Astrocyte (in vitro differentiated cells and primary cell): ENCODE results near the gene GABPB1. TPM values are rescaled to one million over a fixed set of nuclear protein-coding genes. Genes with fewer than 3 reads are reported as not detected.

Experiments
- DNase-seq: peaks from one replicate; pipeline ENCODE4 v3.0.0-alpha.2; 2010; ENCODE audit warnings: low read depth
- FAIRE-seq: peaks from 2 replicates; lab custom pipeline; 2011; peaks lifted over from hg19 to GRCh38; lab: Jason Lieb, UNC
- H2AFZ ChIP-seq: 2 replicates; pipeline ENCODE4 v1.6.0; 2012; ENCODE audit warnings: low read depth, low read length, inconsistent platforms
- H3K27ac ChIP-seq: 2 replicates; pipeline ENCODE4 v1.5.1; 2011; ENCODE audit warnings: low read depth, low read length, inconsistent platforms
- H3K27me3 ChIP-seq: 2 replicates; pipeline ENCODE4 v1.6.0; 2011; ENCODE audit warnings: low read length, inconsistent platforms; ENCODE audit not compliant: insufficient read depth
- H3K36me3 ChIP-seq: 2 replicates; pipeline ENCODE4 v1.5.1; 2011; ENCODE audit warnings: low read length, inconsistent platforms; ENCODE audit not compliant: insufficient read depth
- H3K4me1 ChIP-seq: 2 replicates; pipeline ENCODE4 v1.5.1; 2011; ENCODE audit warnings: low read length, inconsistent platforms; ENCODE audit not compliant: insufficient read depth
- H3K4me2 ChIP-seq: 2 replicates; pipeline ENCODE4 v1.6.0; 2012; ENCODE audit warnings: low read length, inconsistent platforms
- H3K4me3 ChIP-seq: 2 replicates; pipeline ENCODE4 v1.5.1; 2011; ENCODE audit warnings: low read depth, mild to moderate bottlenecking, low read length, inconsistent platforms; ENCODE audit not compliant: insufficient read depth
- H3K79me2 ChIP-seq: 2 replicates; pipeline ENCODE4 v1.6.0; 2012; ENCODE audit warnings: mild to moderate bottlenecking, low read length, inconsistent platforms; ENCODE audit not compliant: insufficient read depth
- H3K9ac ChIP-seq: 2 replicates; pipeline ENCODE4 v1.6.0; 2012; ENCODE audit warnings: mild to moderate bottlenecking, low read length, inconsistent platforms
- H3K9me3 ChIP-seq: 2 replicates; pipeline ENCODE4 v1.5.1; 2012; ENCODE audit warnings: low read depth, mild to moderate bottlenecking, low read length, inconsistent platforms; ENCODE audit not compliant: insufficient read depth
- H4K20me1 ChIP-seq: 2 replicates; pipeline ENCODE4 v1.6.0; 2012; ENCODE audit warnings: low read length, inconsistent platforms; ENCODE audit not compliant: insufficient read depth
- H3K27ac Mint-ChIP-seq: one replicate; pipeline ENCODE4 v1.8.0; 2021; ENCODE audit warnings: mild to moderate bottlenecking, mixed read lengths; ENCODE audit not compliant: unreplicated experiment
- H3K27me3 Mint-ChIP-seq: one replicate; pipeline ENCODE4 v1.8.0; 2021; ENCODE audit warnings: low read depth, mixed read lengths; ENCODE audit not compliant: unreplicated experiment
- H3K36me3 Mint-ChIP-seq: one replicate; pipeline ENCODE4 v1.8.0; 2021; ENCODE audit warnings: low read depth, mixed read lengths; ENCODE audit not compliant: unreplicated experiment
- H3K4me1 Mint-ChIP-seq: one replicate; pipeline ENCODE4 v1.8.0; 2021; ENCODE audit warnings: low read depth, mixed read lengths; ENCODE audit not compliant: unreplicated experiment
- H3K4me3 Mint-ChIP-seq: one replicate; pipeline ENCODE4 v1.8.0; 2021; ENCODE audit warnings: mild to moderate bottlenecking, moderate library complexity, mixed read lengths; ENCODE audit not compliant: unreplicated experiment
- H3K9me3 Mint-ChIP-seq: one replicate; pipeline ENCODE4 v1.8.0; 2021; ENCODE audit warnings: mild to moderate bottlenecking, mixed read lengths; ENCODE audit not compliant: unreplicated experiment
- EZH2 ChIP-seq: IDR thresholded peaks from 2 replicates; pipeline ENCODE4 v1.6.1; 2012; ENCODE audit warnings: mild to moderate bottlenecking, low read length, inconsistent platforms; ENCODE audit not compliant: insufficient read depth
- total RNA-seq: library from RNA; stranded (reverse); gene quantifications from 2 replicates; pipeline ENCODE4 v1.2.1, GENCODE V29; 2021
- TF ChIP-seq, protein P1 (sequence below): IDR thresholded peaks from 2 replicates; pipeline ENCODE4 v1.5.1; 2011; ENCODE audit warnings: low read depth, mild to moderate bottlenecking, inconsistent platforms, low read length, moderate library complexity; ENCODE audit not compliant: insufficient read depth

Gene GABPB1
- total RNA-seq, 1 donor from 2014 or later: 33.5 TPM

DNA sequence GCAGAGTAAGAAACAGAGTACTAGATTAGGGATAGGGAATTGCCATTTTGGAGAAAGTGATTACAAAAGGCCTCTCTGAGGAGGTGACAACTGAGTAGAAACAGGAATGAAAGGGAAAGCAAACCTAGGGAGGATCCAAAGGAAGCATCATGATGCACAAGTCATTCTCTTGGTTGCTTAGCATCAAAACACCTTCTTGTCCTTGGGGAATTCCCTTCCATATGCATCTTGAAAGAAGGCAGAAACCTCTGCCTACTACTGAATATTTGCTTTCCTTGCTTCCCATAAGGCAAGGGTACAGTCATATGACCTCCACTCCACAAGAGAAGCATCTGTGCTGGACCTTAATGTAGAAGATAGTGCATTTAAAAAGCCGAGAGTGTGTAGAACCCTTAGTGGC lies 24.1 kb downstream of the GABPB1 start:
- Mint-ChIP-seq H3K27me3 (no peaks in the 10 kb centered on the region), H3K4me1 (no peaks in the 10 kb centered on the region), H3K27ac (no peak overlapping the region), H3K36me3 (no peaks in the 10 kb centered on the region), H3K4me3 (no peak overlapping the region), H3K9me3 (no peaks in the 10 kb centered on the region)
- Histone ChIP-seq H3K27me3 (no peaks in the 10 kb centered on the region), H3K79me2 (peaks cover 17% of the 10 kb centered on the region), H3K4me3 (no peak overlapping the region), H2AFZ (no peak overlapping the region), H3K27ac (no peak overlapping the region), H3K4me1 (no peaks in the 10 kb centered on the region), H3K9ac (no peak overlapping the region), H3K4me2 (no peak overlapping the region), H3K9me3 (no peaks in the 10 kb centered on the region), H4K20me1 (peaks cover 6% of the 10 kb centered on the region), H3K36me3 (no peaks in the 10 kb centered on the region)
- DNase-seq: no peak
- no peak for TF ChIP-seq EZH2
- TF ChIP-seq, protein P1, sequence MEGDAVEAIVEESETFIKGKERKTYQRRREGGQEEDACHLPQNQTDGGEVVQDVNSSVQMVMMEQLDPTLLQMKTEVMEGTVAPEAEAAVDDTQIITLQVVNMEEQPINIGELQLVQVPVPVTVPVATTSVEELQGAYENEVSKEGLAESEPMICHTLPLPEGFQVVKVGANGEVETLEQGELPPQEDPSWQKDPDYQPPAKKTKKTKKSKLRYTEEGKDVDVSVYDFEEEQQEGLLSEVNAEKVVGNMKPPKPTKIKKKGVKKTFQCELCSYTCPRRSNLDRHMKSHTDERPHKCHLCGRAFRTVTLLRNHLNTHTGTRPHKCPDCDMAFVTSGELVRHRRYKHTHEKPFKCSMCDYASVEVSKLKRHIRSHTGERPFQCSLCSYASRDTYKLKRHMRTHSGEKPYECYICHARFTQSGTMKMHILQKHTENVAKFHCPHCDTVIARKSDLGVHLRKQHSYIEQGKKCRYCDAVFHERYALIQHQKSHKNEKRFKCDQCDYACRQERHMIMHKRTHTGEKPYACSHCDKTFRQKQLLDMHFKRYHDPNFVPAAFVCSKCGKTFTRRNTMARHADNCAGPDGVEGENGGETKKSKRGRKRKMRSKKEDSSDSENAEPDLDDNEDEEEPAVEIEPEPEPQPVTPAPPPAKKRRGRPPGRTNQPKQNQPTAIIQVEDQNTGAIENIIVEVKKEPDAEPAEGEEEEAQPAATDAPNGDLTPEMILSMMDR: no peak
- FAIRE-seq: no peak

- Histone ChIP-seq H3K4me2 (no peak overlapping the region), H3K4me1 (no peaks in the 10 kb centered on the region), H3K79me2 (peaks cover 15% of the 10 kb centered on the region), H3K27ac (no peak overlapping the region), H3K9ac (no peak overlapping the region), H2AFZ (no peak overlapping the region), H3K4me3 (no peak overlapping the region), H4K20me1 (no peaks in the 10 kb centered on the region), H3K9me3 (no peaks in the 10 kb centered on the region), H3K36me3 (no peaks in the 10 kb centered on the region), H3K27me3 (no peaks in the 10 kb centered on the region)
- DNase-seq: no peak
- no peak for FAIRE-seq
- Mint-ChIP-seq H3K27me3 (no peaks in the 10 kb centered on the region), H3K4me1 (no peaks in the 10 kb centered on the region), H3K36me3 (peaks cover 2% of the 10 kb centered on the region), H3K9me3 (no peaks in the 10 kb centered on the region), H3K27ac (no peak overlapping the region), H3K4me3 (no peak overlapping the region)
- no peak for TF ChIP-seq EZH2
- TF ChIP-seq, protein P1: no peak
These were observed 26.9 kb downstream of the GABPB1 start for GRCh38 chr15:50328116-50328515.

DNA sequence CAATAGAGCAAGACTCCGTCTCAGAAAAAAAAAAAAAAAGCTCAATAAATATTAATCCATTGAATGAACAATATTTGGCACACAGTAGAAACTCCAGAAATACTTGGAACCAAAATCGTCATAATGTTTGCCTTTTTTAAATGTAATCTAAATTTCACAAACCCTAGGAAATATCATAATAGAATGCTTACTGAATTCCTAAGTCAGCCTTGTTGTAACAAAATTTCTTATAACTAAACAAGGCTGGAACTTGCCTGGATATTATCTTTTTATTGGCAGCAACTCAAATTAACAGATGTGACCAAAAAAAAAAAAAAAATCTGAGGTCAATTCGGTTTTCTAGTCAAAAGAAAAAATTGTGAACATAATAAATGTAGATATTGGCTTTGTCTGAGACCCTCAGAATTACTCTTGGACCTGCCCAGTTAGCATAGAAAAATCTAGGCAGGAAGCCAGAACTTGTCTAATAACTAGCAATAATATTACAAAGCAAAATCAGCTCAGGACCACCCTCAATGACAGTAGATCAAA lies 33.3 kb downstream of the GABPB1 start:
- H3K4me2 ChIP-seq: no peak overlapping the region
- Mint-ChIP-seq H3K4me1 (no peaks in the 10 kb centered on the region), H3K27me3 (no peaks in the 10 kb centered on the region), H3K9me3 (no peaks in the 10 kb centered on the region), H3K4me3 (no peak overlapping the region), H3K36me3 (peaks cover 2% of the 10 kb centered on the region), H3K27ac (no peak overlapping the region)
- no peaks in the 10 kb centered on the region for H3K9me3 ChIP-seq
- H3K4me3 ChIP-seq: no peak overlapping the region
- DNase-seq (no peak), FAIRE-seq (no peak)
- TF ChIP-seq EZH2: no peak
- TF ChIP-seq, protein P1: no peak
- H3K27ac ChIP-seq: no peak overlapping the region
- no peaks in the 10 kb centered on the region for H3K27me3 ChIP-seq
- peaks cover 4% of the 10 kb centered on the region for H4K20me1 ChIP-seq
- H3K36me3 ChIP-seq: no peaks in the 10 kb centered on the region
- H3K9ac ChIP-seq: no peak overlapping the region
- no peaks in the 10 kb centered on the region for H3K4me1 ChIP-seq
- peaks cover 21% of the 10 kb centered on the region for H3K79me2 ChIP-seq
- H2AFZ ChIP-seq: no peak overlapping the region
